Upper lobe of right lung (tissue), 1 donor: Measurements from ENCODE around the gene PLRG1. TPM values are rescaled to one million over a fixed set of nuclear protein-coding genes. Genes with fewer than 3 reads are reported as not detected.

ENCODE experiments used
- ATAC-seq: fragments of 200-7000 bp; cut with Tn5 transposase; one replicate; pipeline ENCODE4 v1.9.1; 2020; ENCODE audit warnings: mild to moderate bottlenecking, moderate library complexity
- DNase-seq: peaks from one replicate; pipeline ENCODE4 v3.0.0-alpha.2; 2020
- H3K27ac ChIP-seq: fragments of 200-600 bp; one replicate; pipeline ENCODE4 v1.8.0; 2022
- H3K27me3 ChIP-seq: fragments of 200-600 bp; one replicate; pipeline ENCODE4 v1.8.0; 2022; ENCODE audit warnings: mild to moderate bottlenecking
- H3K36me3 ChIP-seq: fragments of 200-600 bp; one replicate; pipeline ENCODE4 v1.8.0; 2022
- H3K4me1 ChIP-seq: fragments of 200-600 bp; one replicate; pipeline ENCODE4 v1.8.0; 2022
- H3K4me3 ChIP-seq: fragments of 200-600 bp; one replicate; pipeline ENCODE4 v1.8.0; 2022; ENCODE audit warnings: mild to moderate bottlenecking
- H3K9me3 ChIP-seq: fragments of 200-600 bp; one replicate; pipeline ENCODE4 v1.8.0; 2022
- intact Hi-C: fragments of 100-400 bp; cut with DNase I; formaldehyde crosslinking; loops from one replicate; pipeline ENCODE4 v1.11.0; 2022
- total RNA-seq: library from RNA; stranded (reverse); fragmentation: NEBNext Ultra II Directional; extraction: Animal tissue kit (Norgen Biotek cat#: 25700); gene quantifications from one replicate; pipeline ENCODE4 v1.2.1, GENCODE V29; 2021
- TF ChIP-seq, protein P1 (sequence below): fragments of 200-600 bp; IDR thresholded peaks from one replicate; pipeline ENCODE4 v1.8.0; 2022; ENCODE audit warnings: antibody characterized with exemption
- donor health status: DM: no; HTN: yes; CAD: no; lungs with severe emphysema.

The PLRG1 gene
- total RNA-seq, 1 donor from 2014 or later, result 68.8 TPM

DNA sequence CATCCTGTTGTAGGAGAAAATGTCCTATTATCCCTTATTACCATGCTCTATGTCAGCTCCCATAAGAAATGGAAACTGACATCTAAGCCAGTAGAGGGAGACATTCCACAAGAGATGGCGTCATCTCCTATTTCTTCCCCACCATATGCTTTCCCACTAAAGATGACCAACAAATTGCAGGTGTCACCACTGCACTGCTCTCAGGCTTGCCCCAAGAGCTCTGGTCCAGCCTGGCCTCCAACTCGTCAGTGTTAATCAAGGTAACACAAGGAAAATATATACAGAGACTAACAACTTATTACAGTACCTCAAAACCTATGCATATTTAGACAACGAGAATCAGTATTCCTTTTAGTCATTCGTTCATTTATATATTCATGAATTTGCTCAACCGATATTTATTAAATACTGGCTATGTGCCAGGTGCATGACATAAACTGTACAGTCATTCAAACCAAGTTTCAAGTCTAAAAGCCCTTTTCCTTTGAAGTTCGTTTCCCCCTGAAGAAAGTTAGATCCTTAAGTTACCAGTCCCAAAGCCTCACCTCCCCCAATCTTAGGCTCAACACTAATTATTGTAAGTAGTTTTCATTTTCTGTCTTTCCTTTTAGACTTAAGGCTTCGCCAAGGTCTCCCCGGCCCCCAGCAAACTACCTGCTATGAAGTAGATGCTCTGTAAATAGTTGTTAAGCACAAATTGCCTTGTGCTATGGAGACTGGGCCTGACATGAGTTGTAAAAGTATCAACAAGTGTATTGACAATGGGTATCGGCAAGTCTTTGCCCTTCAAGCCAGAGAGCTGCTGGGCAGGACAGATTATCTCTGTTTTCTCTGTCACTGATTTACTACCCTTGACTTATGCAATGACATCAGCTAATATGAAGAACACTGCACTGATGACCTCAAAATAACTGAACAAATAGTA, 9.6 kb upstream of the PLRG1 start:
- intact Hi-C loops, result loop anchor here (10.0 kb wide), 1 partner anchor 65 kb away; no protein-coding TSS in a partner anchor
- H3K4me3 ChIP-seq, result no peak overlapping the region
- ATAC-seq (peak; percentile 93), DNase-seq (no peak)
- no peaks in the 10 kb centered on the region for H3K27me3 ChIP-seq
- no peaks in the 10 kb centered on the region for H3K9me3 ChIP-seq
- H3K27ac ChIP-seq, result no peak overlapping the region
- H3K36me3 ChIP-seq, result no peaks in the 10 kb centered on the region
- TF ChIP-seq, protein P1, sequence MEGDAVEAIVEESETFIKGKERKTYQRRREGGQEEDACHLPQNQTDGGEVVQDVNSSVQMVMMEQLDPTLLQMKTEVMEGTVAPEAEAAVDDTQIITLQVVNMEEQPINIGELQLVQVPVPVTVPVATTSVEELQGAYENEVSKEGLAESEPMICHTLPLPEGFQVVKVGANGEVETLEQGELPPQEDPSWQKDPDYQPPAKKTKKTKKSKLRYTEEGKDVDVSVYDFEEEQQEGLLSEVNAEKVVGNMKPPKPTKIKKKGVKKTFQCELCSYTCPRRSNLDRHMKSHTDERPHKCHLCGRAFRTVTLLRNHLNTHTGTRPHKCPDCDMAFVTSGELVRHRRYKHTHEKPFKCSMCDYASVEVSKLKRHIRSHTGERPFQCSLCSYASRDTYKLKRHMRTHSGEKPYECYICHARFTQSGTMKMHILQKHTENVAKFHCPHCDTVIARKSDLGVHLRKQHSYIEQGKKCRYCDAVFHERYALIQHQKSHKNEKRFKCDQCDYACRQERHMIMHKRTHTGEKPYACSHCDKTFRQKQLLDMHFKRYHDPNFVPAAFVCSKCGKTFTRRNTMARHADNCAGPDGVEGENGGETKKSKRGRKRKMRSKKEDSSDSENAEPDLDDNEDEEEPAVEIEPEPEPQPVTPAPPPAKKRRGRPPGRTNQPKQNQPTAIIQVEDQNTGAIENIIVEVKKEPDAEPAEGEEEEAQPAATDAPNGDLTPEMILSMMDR, result peak; percentile 51
- H3K4me1 ChIP-seq, result no peaks in the 10 kb centered on the region

DNA sequence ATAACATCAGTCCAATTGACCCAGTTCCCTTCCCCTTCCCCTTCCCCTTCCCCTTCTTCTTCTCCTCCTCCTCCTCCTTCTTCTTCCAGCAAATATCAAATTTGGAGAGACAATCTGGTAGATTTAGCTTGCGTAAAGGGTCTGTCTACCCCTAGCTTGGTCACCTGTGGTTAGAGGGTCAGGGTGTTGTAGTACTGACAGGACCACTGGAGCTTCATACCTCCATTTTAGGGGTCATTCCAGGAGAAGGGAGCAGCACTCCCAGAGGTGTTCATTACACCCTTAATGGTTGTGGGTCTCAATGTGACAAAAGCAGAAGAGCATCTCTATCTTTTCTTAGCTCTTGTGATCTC, 8.9 kb upstream of the PLRG1 start:
- Histone ChIP-seq H3K36me3 (no peaks in the 10 kb centered on the region), H3K4me3 (no peak overlapping the region), H3K4me1 (no peaks in the 10 kb centered on the region), H3K27ac (no peak overlapping the region), H3K27me3 (no peaks in the 10 kb centered on the region), H3K9me3 (no peaks in the 10 kb centered on the region)
- DNase-seq (no peak), ATAC-seq (peak; percentile 21)
- TF ChIP-seq, protein P1, result no peak
- intact Hi-C loops, result loop anchor here (10.0 kb wide), 1 partner anchor 66 kb away; no protein-coding TSS in a partner anchor

GRCh38 chr4:154551872-154552686, 1.9 kb upstream of the PLRG1 start:
- Histone ChIP-seq H3K27me3 (no peaks in the 10 kb centered on the region), H3K9me3 (no peaks in the 10 kb centered on the region), H3K27ac (no peak overlapping the region), H3K4me1 (peaks cover 19% of the 10 kb centered on the region), H3K36me3 (peaks cover 8% of the 10 kb centered on the region), H3K4me3 (no peak overlapping the region)
- ATAC-seq (peak; percentile 83), DNase-seq (peak; percentile 77)
- TF ChIP-seq, protein P1, result peak; percentile 89
- intact Hi-C loops, result loop anchor here (10.0 kb wide), 1 partner anchor 73 kb away; no protein-coding TSS in a partner anchor

GRCh38 chr4:154545689-154546088, 4.5 kb downstream of the PLRG1 start:
- H3K4me3 ChIP-seq, result no peak overlapping the region
- no peaks in the 10 kb centered on the region for H3K9me3 ChIP-seq
- no peak for DNase-seq
- intact Hi-C loops, result no loop called here
- no peak overlapping the region for H3K27ac ChIP-seq
- H3K4me1 ChIP-seq, result peaks cover 15% of the 10 kb centered on the region
- H3K27me3 ChIP-seq, result no peaks in the 10 kb centered on the region
- no peak for ATAC-seq
- peaks cover 72% of the 10 kb centered on the region for H3K36me3 ChIP-seq
- TF ChIP-seq, protein P1, result no peak

DNA sequence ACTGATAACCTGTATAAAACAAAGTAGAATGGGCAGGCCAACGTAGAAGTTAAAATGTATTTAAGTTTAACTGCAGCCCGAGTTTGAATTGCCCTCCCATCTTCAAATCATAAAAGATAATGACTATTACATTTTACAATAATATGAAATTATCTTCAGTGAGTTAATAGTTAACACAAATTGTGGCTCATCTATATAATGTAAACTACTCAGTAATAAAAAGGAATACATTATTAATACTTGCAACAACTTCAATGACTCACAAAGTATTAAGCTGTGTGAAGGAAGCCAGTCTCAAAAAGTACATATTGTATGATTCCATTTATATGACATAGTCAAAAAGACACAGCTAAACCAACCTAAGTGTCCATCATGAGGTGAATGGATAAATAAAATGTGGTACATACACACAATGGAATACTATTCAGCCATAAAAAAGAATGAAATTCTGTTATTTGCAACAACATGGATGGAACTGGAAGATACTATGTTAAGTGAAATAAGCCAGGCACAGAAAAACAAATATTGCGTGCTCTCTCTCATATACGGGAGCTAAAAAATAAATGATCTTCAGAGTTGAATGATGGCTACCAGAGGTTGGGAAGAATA, 7.8 kb downstream of the PLRG1 start:
- Histone ChIP-seq H3K4me1 (no peaks in the 10 kb centered on the region), H3K27ac (no peak overlapping the region), H3K4me3 (no peak overlapping the region), H3K27me3 (no peaks in the 10 kb centered on the region), H3K9me3 (no peaks in the 10 kb centered on the region), H3K36me3 (peaks cover 100% of the 10 kb centered on the region)
- no peak for DNase-seq
- TF ChIP-seq, protein P1, result no peak
- no peak for ATAC-seq
- intact Hi-C loops, result no loop called here
